Sigmoid colon (tissue), 7 donors: Measurements from ENCODE around the gene CHID1. TPM values are rescaled to one million over a fixed set of nuclear protein-coding genes. Genes with fewer than 3 reads are reported as not detected.
A peak's percentile ranks its signal among the peaks of the same experiment; 100 is the strongest.

ENCODE experiments used
- DNase-seq: peaks from one replicate; pipeline ENCODE4 v3.0.0-alpha.2; 2019
- H3K27ac ChIP-seq, 4 donors: fragments of 200-600 bp; sonication (generic); one replicate each; pipeline ENCODE4 v1.5.1; 2016 to 2019; ENCODE audit warnings: mild to moderate bottlenecking in 1 of 4
- H3K27me3 ChIP-seq, 3 donors: fragments of 200-600 bp; sonication (generic); one replicate each; pipeline ENCODE4 v1.5.1; 2019; ENCODE audit warnings: mild to moderate bottlenecking in 1 of 3
- H3K36me3 ChIP-seq, 4 donors: fragments of 200-600 bp; sonication (generic); one replicate each; pipeline ENCODE4 v1.5.1; 2016 to 2019
- H3K4me1 ChIP-seq, 4 donors: fragments of 200-600 bp; sonication (generic); one replicate each; pipeline ENCODE4 v1.5.1; 2017 to 2019
- H3K4me3 ChIP-seq, 4 donors: fragments of 200-600 bp; sonication (generic); one replicate each; pipeline ENCODE4 v1.5.1; 2017 to 2019; ENCODE audit warnings: mild to moderate bottlenecking in 2 of 4, moderate library complexity in 1 of 4
- H3K9me3 ChIP-seq, 4 donors: fragments of 200-600 bp in 3 of 4; sonication (generic) in 3 of 4; one replicate each; pipeline versions ENCODE4 v1.5.1 to v1.6.1; 2013 to 2019
- EP300 ChIP-seq, 4 donors: sonication (generic); formaldehyde crosslinking; IDR thresholded peaks; one replicate each; pipeline ENCODE4 v1.6.1; 2017; ENCODE audit warnings: antibody characterized with exemption in 4 of 4
- POLR2A ChIP-seq, 2 donors: fragments of 450-650 bp; IDR thresholded peaks; one replicate each; pipeline ENCODE4 v1.6.1; 2016; ENCODE audit warnings: antibody characterized with exemption in 2 of 2, mild to moderate bottlenecking in 2 of 2, moderate library complexity in 2 of 2
- POLR2AphosphoS5 ChIP-seq, 4 donors: sonication (generic); formaldehyde crosslinking; IDR thresholded peaks; one replicate each; pipeline ENCODE4 v1.6.1; 2017; ENCODE audit warnings: antibody characterized with exemption in 4 of 4
- WGBS, 2 donors: extraction: QIAGEN DNeasy Blood & Tissue Kit; methylation state at CpG; one replicate each; pipeline ENCODE4 v1.1.7; 2013; 5-methylcytosine and 5-hydroxymethylcytosine counted together
- intact Hi-C: fragments of 100-400 bp; cut with DNase I; formaldehyde crosslinking; loops from one replicate; pipeline ENCODE4 v1.15.1; 2023
- polyA plus RNA-seq, 3 donors: library from polyadenylated mRNA; stranded (reverse); fragments of 200-250 nt; gene quantifications; one replicate each; pipeline ENCODE4 v1.2.3, GENCODE V29; 2013
- total RNA-seq, 4 donors: library from RNA; depleted of rRNA; stranded (reverse); fragments of >200 nt; gene quantifications; one replicate each; pipeline ENCODE4 v1.1.0, GENCODE V29; 2016
- TF ChIP-seq, protein P1 (sequence below), 4 experiments: fragments of 450-650 bp in 3 of 4; fragments of 200-600 bp in 1 of 4; IDR thresholded peaks; one replicate each; pipeline ENCODE4 v1.5.1; 2016 to 2019; ENCODE audit warnings: antibody characterized with exemption in 4 of 4, mild to moderate bottlenecking in 3 of 4, moderate library complexity in 2 of 4
- donor health status: healthy with polysubstance abuse.
- donor health status: Bipolar disorder and iron deficiency.
- donor health status: healthy.

CHID1 gene
- total and polyA plus RNA-seq, 7 donors = 16.9 to 52.3 (median 47.1) TPM

DNA sequence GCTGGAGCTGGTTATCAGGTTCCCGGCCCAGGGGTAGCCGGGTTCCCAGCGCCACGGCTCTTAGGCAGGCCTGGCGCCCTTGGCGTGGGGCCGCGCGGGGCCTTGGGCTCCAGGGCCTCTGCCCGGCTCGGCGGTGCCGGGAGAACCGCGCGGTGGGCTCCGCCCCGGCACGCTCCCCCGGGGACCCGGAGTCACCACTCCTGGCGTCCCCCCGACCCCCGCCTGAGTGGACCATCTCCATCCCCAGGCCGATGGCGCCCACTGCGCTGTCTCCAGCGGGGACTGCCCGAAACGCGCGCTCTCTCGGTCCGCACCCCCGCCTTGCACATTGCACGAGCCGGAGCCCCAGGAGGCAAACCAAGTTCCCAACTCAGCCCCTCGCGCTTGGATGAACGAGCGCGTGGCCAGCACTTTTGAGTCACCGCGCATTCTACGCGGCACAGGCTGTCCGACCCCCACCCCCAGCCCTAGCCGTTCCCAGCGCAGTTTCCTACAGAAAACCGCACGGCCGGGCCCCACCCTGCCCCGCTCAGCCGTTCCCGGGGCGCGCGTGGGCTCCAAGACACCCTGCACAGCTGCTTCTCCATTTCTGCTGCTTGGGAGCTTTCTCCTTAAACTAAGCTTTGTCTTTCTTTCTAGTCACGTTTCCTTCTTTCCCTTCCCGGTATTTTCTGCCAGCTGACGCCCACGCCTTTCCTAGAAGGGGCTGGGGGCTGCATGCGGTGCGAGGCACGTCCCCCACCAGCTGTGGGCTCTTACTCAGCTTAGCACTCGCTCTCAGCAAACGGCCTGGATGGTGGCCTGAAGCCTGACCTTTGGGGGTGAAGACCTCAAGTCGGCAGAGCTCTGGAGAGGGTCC, 650 bp upstream of the CHID1 start:
- DNase-seq = no peak

DNA sequence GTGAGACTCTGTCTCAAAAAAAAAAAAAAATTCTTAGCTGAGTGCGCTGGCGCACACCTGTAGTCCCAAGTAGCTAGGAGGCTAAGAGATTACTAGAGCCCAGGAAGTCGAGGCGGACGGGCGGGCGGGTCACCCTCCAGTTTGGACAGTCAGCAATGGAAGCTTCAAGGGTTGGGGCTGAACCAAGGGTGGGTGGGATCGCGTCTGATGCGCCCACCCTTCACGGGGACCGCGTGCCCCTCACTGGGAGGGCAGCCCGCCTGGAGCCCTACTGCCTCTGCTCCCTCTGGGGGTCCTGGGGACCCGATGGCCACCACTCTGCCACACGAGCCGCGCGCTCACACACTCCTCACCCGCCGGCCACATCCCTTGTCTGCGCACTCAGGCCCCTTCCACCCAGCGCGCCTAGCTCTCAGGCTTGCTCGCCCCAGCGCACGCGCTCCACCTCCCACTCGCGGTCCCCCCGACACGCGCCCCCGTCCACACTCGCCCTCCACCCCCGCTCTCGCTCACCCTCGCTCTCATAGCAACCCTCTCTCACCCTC, 494 bp downstream of the CHID1 start:
- WGBS, 2 donors = 1 to 3% methylated on average over 38 of the region's 38 CpGs
- TF ChIP-seq EP300 (IDR thresholded peaks at IDR 0.05) (no peak), POLR2A (IDR thresholded peaks at IDR 0.05) (no peak), POLR2AphosphoS5 (IDR thresholded peaks at IDR 0.05) (no peak)
- TF ChIP-seq, protein P1, sequence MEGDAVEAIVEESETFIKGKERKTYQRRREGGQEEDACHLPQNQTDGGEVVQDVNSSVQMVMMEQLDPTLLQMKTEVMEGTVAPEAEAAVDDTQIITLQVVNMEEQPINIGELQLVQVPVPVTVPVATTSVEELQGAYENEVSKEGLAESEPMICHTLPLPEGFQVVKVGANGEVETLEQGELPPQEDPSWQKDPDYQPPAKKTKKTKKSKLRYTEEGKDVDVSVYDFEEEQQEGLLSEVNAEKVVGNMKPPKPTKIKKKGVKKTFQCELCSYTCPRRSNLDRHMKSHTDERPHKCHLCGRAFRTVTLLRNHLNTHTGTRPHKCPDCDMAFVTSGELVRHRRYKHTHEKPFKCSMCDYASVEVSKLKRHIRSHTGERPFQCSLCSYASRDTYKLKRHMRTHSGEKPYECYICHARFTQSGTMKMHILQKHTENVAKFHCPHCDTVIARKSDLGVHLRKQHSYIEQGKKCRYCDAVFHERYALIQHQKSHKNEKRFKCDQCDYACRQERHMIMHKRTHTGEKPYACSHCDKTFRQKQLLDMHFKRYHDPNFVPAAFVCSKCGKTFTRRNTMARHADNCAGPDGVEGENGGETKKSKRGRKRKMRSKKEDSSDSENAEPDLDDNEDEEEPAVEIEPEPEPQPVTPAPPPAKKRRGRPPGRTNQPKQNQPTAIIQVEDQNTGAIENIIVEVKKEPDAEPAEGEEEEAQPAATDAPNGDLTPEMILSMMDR (IDR thresholded peaks at IDR 0.05) = no peak
- Histone ChIP-seq H3K9me3 (no peaks in the 10 kb centered on the region), H3K4me3 (peak overlapping the region; percentile 73 to 93 (median 82)), H3K4me1 (peaks cover 0 to 27% (median 18%) of the 10 kb centered on the region in 4 donors), H3K36me3 (peaks cover 0 to 4% (median 0%) of the 10 kb centered on the region in 4 donors), H3K27me3 (no peaks in the 10 kb centered on the region), H3K27ac (peak overlapping the region; percentile 91 to 96 (median 94))
- intact Hi-C loops = loop anchor here (2.0 to 5.0 kb wide), 2 partner anchors 15 to 63 kb away; partner anchors contain the start of gene AP2A2
- no peak for DNase-seq

More for the DNA sequence above, 650 bp upstream of the CHID1 start:
- peaks cover 0 to 4% (median 0%) of the 10 kb centered on the region in 4 donors for H3K36me3 ChIP-seq
- no peaks in the 10 kb centered on the region for H3K9me3 ChIP-seq
- peak overlapping the region; percentile 73 to 93 (median 82) for H3K4me3 ChIP-seq
- peak overlapping the region; percentile 91 to 96 (median 94) for H3K27ac ChIP-seq
- peaks cover 0 to 27% (median 18%) of the 10 kb centered on the region in 4 donors for H3K4me1 ChIP-seq
- intact Hi-C loops = loop anchor here (2.0 to 5.0 kb wide), 2 partner anchors 14 to 64 kb away; partner anchors contain the start of gene AP2A2
- H3K27me3 ChIP-seq = no peaks in the 10 kb centered on the region
- TF ChIP-seq POLR2AphosphoS5 (IDR thresholded peaks at IDR 0.05) = peak in 2 of 4 donors; percentile 14 to 19
- TF ChIP-seq, protein P1 (IDR thresholded peaks at IDR 0.05) = no peak
- WGBS, 2 donors = 2 to 3% methylated on average over 68 of the region's 68 CpGs

DNA sequence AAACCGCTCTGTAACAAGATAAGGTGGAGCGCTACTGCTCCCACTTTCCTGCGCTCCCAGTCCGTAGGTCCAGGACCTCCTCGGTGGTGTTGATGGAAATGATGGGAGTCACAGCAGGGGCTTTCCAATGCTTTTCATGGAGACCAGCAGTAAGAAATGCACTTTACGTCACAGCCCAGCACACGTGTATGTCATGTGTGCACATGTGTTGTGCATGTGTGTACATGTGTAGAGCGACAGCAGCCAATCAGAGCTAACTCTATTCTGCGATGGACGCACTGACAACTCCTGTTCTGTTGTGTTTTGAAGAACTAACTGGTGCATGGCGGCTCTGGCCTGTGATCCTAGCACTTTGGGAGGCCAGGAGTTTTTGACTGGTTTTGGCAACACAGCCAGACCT, 1.2 kb downstream of the CHID1 start:
- H3K9me3 ChIP-seq = no peaks in the 10 kb centered on the region
- H3K4me3 ChIP-seq = no peak overlapping the region
- DNase-seq = no peak
- TF ChIP-seq EP300 (IDR thresholded peaks at IDR 0.05) (no peak), POLR2AphosphoS5 (IDR thresholded peaks at IDR 0.05) (no peak), POLR2A (IDR thresholded peaks at IDR 0.05) (no peak)
- TF ChIP-seq, protein P1 (IDR thresholded peaks at IDR 0.05) = no peak
- 93 to 94% methylated on average over 11 of the region's 11 CpGs for WGBS, 2 donors
- H3K27me3 ChIP-seq = no peaks in the 10 kb centered on the region
- peaks cover 0 to 6% (median 3%) of the 10 kb centered on the region in 4 donors for H3K36me3 ChIP-seq
- H3K27ac ChIP-seq = no peak overlapping the region
- H3K4me1 ChIP-seq = peaks cover 0 to 27% (median 18%) of the 10 kb centered on the region in 4 donors
- intact Hi-C loops = no loop called here

DNA sequence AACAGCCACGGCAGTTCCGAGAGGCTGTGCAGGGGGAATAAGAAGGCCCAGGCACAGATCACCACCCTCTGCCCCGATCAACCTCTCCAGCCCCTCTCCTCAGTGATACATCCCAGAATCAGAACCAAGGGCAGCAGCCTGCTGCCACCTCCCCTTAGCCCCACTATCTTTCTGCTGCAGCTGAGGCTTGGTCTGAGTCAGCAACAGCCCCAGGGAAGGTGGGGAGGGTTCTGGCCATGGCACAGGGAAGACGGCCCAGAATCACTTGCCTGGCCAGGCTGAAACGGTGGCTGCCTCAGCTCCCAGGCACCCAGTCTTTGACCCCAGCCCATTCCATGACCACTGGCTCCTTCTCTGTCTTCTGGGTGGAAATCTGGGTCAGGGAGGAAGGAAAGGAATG, 2.3 kb downstream of the CHID1 start:
- H3K27me3 ChIP-seq = no peaks in the 10 kb centered on the region
- H3K4me3 ChIP-seq = no peak overlapping the region
- 90 to 92% methylated on average over 5 of the region's 5 CpGs for WGBS, 2 donors
- intact Hi-C loops = no loop called here
- H3K4me1 ChIP-seq = peaks cover 0 to 27% (median 18%) of the 10 kb centered on the region in 4 donors
- no peak overlapping the region for H3K27ac ChIP-seq
- TF ChIP-seq POLR2AphosphoS5 (IDR thresholded peaks at IDR 0.05) = no peak
- TF ChIP-seq, protein P1 (IDR thresholded peaks at IDR 0.05) = no peak
- TF ChIP-seq POLR2A (IDR thresholded peaks at IDR 0.05) = no peak
- no peak for TF ChIP-seq EP300 (IDR thresholded peaks at IDR 0.05)
- peaks cover 0 to 18% (median 12%) of the 10 kb centered on the region in 4 donors for H3K36me3 ChIP-seq
- H3K9me3 ChIP-seq = no peaks in the 10 kb centered on the region
- no peak for DNase-seq
